Muscle of leg (tissue), 11 donors: ENCODE results near the gene KIF26B. TPM values are rescaled to one million over a fixed set of nuclear protein-coding genes. Genes with fewer than 3 reads are reported as not detected.
"Not testable (repeated sequence)": the region's sequence is repeated elsewhere in the genome, so short reads cannot be mapped to it uniquely, and the experiment has no call there.

Source experiments
- DNase-seq: peaks from one replicate; pipeline ENCODE4 v3.0.0; 2013
- H3K27ac ChIP-seq: one replicate; pipeline ENCODE4 v1.5.1; 2013; ENCODE audit warnings: mild to moderate bottlenecking, low read length, control low read depth
- H3K27me3 ChIP-seq: one replicate; pipeline ENCODE4 v1.6.1; 2013; ENCODE audit warnings: low read length; ENCODE audit not compliant: control insufficient read depth, insufficient read depth
- H3K36me3 ChIP-seq: one replicate; pipeline ENCODE4 v1.6.1; 2013; ENCODE audit warnings: low read length; ENCODE audit not compliant: control insufficient read depth, insufficient read depth
- H3K4me1 ChIP-seq: one replicate; pipeline ENCODE4 v1.6.1; 2013; ENCODE audit warnings: low read length; ENCODE audit not compliant: control insufficient read depth, insufficient read depth
- H3K4me3 ChIP-seq: one replicate; pipeline ENCODE4 v1.5.1; 2013; ENCODE audit warnings: low read length, control low read depth
- H3K9me3 ChIP-seq: replicated peaks from 2 replicates; pipeline ENCODE4 v1.6.1; 2013; ENCODE audit warnings: low read depth, low read length; ENCODE audit not compliant: control insufficient read depth
- WGBS: methylation state at CpG from one replicate; pipeline ENCODE4 v1.1.5; 2013; ENCODE audit warnings: missing lambda C conversion rate; ENCODE audit not compliant: insufficient coverage; 5-methylcytosine and 5-hydroxymethylcytosine counted together
- polyA plus RNA-seq, 8 donors: library from polyadenylated mRNA; unstranded; fragments of 120-200 nt; gene quantifications; one replicate each; pipeline versions ENCODE4 v1.2.1 to v1.2.3, GENCODE V29; 2013; ENCODE audit warnings: inconsistent platforms in 1 of 8, low replicate concordance in 1 of 8; ENCODE audit not compliant: insufficient read length in 8 of 8, insufficient read depth in 1 of 8
- total RNA-seq: library from RNA; stranded (reverse); fragments of 120-200 nt; gene quantifications from one replicate; pipeline ENCODE4 v1.2.4, GENCODE V29; 2013

The KIF26B gene
- total and polyA plus RNA-seq, 9 donors, result 0.89 to 2.4 (median 1.0) TPM

DNA sequence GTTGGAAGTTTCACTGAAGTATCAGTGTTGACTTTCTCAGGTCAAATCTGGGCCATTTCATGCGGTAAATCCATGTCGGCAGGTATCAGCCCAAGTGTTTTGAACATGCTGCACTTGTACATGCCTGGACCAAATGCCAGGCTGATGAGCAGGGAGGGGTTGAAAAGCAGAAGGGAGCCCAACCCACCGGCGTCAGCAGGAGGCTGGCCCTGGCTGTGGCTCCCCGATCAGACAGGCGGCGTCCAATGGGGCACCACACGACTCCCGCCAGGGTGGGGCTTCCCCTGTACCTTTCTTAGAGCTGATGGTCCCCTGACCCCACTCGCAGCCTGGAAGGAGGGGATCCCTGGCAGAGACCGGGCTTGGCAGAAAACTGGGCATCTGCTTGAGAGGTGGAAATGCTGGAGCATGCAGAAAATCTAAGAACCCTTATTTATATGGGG is 540.0 kb downstream of the KIF26B start:
- H3K36me3 ChIP-seq, result no peaks in the 10 kb centered on the region
- 65% methylated on average over 9 of the region's 11 CpGs for WGBS
- H3K4me1 ChIP-seq, result no peaks in the 10 kb centered on the region
- no peak overlapping the region for H3K27ac ChIP-seq
- H3K9me3 ChIP-seq, result no peaks in the 10 kb centered on the region
- no peak for DNase-seq
- peaks cover 4% of the 10 kb centered on the region for H3K27me3 ChIP-seq
- H3K4me3 ChIP-seq, result no peak overlapping the region

- WGBS, result 75% methylated on average over 5 of the region's 8 CpGs
- H3K27ac ChIP-seq, result no peak overlapping the region
- DNase-seq, result no peak
- no peak overlapping the region for H3K4me3 ChIP-seq
- no peaks in the 10 kb centered on the region for H3K9me3 ChIP-seq
- peaks cover 2% of the 10 kb centered on the region for H3K27me3 ChIP-seq
- no peaks in the 10 kb centered on the region for H3K36me3 ChIP-seq
- no peaks in the 10 kb centered on the region for H3K4me1 ChIP-seq
Observed at GRCh38 chr1:245695211-245695610, 540.4 kb downstream of the KIF26B start.

DNA sequence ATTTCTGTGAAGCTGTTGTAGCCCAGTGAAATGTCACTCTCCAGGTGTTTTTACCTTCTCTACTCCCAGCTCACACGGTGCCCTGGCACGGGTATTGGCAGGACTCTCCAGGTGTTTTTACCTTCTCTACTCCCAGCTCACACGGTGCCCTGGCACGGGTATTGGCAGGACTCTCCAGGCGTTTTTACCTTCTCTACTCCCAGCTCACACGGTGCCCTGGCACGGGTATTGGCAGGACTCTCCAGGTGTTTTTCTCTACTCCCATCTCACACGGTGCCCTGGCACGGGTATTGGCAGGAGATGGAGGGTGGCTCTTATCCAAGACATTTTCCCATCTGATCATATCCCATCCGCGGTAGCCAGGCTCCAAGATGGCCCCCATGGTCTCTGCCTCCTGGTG is 540.9 kb downstream of the KIF26B start:
- 80% methylated on average over 1 of the region's 11 CpGs for WGBS

DNA sequence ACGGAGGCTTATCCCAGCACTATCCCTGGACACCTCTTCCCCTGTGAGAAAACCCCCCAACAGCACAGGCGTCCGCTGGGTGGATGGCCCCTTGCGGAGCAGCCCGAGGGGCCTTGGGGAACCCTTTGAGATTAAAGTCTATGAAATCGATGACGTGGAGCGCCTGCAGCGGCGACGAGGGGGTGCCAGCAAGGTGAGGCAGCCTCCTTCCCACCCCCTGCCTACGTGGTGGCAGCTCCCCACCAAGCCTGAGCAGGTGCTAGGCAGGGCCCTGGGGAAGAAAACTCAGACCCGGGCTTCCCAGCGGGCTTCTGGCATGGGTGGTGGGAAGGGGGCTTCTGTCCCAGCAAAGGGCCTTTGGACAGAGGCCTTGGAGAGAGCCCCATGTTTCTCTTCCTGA is 543.3 kb downstream of the KIF26B start:
- H3K9me3 ChIP-seq, result no peaks in the 10 kb centered on the region
- no peak for DNase-seq
- 94% methylated on average over 7 of the region's 14 CpGs for WGBS
- H3K4me3 ChIP-seq, result no peak overlapping the region
- no peak overlapping the region for H3K27ac ChIP-seq
- H3K4me1 ChIP-seq, result no peaks in the 10 kb centered on the region
- no peaks in the 10 kb centered on the region for H3K36me3 ChIP-seq
- no peaks in the 10 kb centered on the region for H3K27me3 ChIP-seq

More for the DNA sequence above, 540.9 kb downstream of the KIF26B start:
- H3K9me3 ChIP-seq, H3K27me3 ChIP-seq, H3K36me3 ChIP-seq, H3K27ac ChIP-seq, DNase-seq, H3K4me3 ChIP-seq, H3K4me1 ChIP-seq: not testable (repeated sequence)

- Histone ChIP-seq H3K4me3 (no peak overlapping the region), H3K27ac (no peak overlapping the region), H3K4me1 (no peaks in the 10 kb centered on the region), H3K27me3 (no peaks in the 10 kb centered on the region), H3K36me3 (no peaks in the 10 kb centered on the region), H3K9me3 (no peaks in the 10 kb centered on the region)
- no peak for DNase-seq
- 73% methylated on average over 11 of the region's 16 CpGs for WGBS
Observed at GRCh38 chr1:245698860-245699259, 544.1 kb downstream of the KIF26B start.

DNA sequence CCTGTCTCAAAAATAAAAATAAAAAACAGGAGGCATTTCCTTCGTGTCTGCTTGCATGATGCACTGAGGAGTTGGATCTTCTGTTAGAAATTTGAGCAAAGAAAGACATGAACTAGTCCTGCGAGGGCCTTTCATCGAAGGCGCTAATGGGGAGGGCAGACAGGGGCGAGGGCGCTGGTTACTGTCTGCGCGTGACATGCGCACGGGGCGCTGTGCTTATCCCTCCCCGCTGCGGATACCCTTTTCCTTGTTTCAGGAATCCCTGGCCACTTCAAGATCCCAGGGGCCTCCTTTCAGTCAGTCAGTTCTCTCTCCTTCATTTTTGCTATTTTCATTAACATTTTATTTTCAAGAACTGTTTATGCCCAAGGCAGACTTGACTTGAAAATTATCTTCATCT is 545.8 kb downstream of the KIF26B start:
- no peak for DNase-seq
- WGBS, result 97% methylated on average over 13 of the region's 13 CpGs
- H3K4me3 ChIP-seq, result no peak overlapping the region
- H3K27me3 ChIP-seq, result no peaks in the 10 kb centered on the region
- no peaks in the 10 kb centered on the region for H3K4me1 ChIP-seq
- no peaks in the 10 kb centered on the region for H3K9me3 ChIP-seq
- no peak overlapping the region for H3K27ac ChIP-seq
- no peaks in the 10 kb centered on the region for H3K36me3 ChIP-seq

GRCh38 chr1:245701631-245702030 is 546.8 kb downstream of the KIF26B start:
- H3K4me1 ChIP-seq, result no peaks in the 10 kb centered on the region
- H3K27me3 ChIP-seq, result no peaks in the 10 kb centered on the region
- no peaks in the 10 kb centered on the region for H3K36me3 ChIP-seq
- no peak overlapping the region for H3K27ac ChIP-seq
- no peaks in the 10 kb centered on the region for H3K9me3 ChIP-seq
- 74% methylated on average over 6 of the region's 7 CpGs for WGBS
- no peak for DNase-seq
- H3K4me3 ChIP-seq, result no peak overlapping the region

DNA sequence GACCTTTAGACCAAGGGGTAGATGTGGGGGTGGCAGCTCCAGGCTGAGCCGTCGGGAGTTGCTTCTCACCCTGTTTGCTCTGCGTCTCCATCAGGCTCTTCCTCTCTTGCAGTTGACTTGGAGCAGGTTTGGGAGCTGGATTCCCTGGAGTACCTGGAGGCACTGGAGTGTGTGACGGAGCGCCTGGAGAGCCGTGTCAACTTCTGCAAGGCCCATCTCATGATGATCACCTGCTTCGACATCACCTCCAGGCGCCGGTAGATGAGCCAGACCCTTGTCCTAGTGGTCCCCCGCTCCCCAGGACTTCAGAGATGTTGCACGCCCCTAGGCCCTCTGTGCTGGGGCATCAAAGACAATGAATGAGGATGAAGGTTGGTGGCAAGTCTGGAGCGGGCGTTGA is 547.6 kb downstream of the KIF26B start:
- 95% methylated on average over 13 of the region's 13 CpGs for WGBS
- Histone ChIP-seq H3K4me1 (no peaks in the 10 kb centered on the region), H3K9me3 (no peaks in the 10 kb centered on the region), H3K27ac (no peak overlapping the region), H3K4me3 (no peak overlapping the region), H3K36me3 (no peaks in the 10 kb centered on the region), H3K27me3 (no peaks in the 10 kb centered on the region)
- DNase-seq, result no peak

GRCh38 chr1:245704341-245704740 is 549.6 kb downstream of the KIF26B start:
- Histone ChIP-seq H3K27ac (no peak overlapping the region), H3K9me3 (no peaks in the 10 kb centered on the region), H3K4me1 (no peaks in the 10 kb centered on the region), H3K4me3 (no peak overlapping the region), H3K36me3 (no peaks in the 10 kb centered on the region), H3K27me3 (no peaks in the 10 kb centered on the region)
- no peak for DNase-seq
- 84% methylated on average over 4 of the region's 6 CpGs for whole genome bisulfite sequencing

DNA sequence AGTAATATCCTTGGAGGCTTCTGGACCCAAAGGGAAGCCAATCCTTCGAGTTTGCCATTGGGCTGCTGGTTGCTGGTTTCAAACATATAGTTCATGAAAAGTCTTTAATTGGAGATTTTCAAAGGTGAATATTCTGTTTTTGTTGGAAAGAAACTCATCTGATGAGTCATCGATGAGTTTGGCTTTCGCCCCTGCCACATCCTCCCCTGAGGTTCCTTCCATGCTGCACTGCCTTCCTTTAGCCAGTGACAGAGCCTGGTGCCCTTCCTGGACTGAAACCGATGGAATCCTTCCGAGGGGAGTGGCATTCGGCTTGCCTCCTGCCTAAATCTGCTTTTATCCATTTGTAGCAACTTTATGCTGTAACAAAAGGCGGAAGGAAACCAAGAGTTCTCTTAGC is 550.0 kb downstream of the KIF26B start:
- DNase-seq, result no peak
- H3K36me3 ChIP-seq, result no peaks in the 10 kb centered on the region
- 71% methylated on average over 3 of the region's 7 CpGs for WGBS
- no peak overlapping the region for H3K27ac ChIP-seq
- no peaks in the 10 kb centered on the region for H3K4me1 ChIP-seq
- no peaks in the 10 kb centered on the region for H3K9me3 ChIP-seq
- no peaks in the 10 kb centered on the region for H3K27me3 ChIP-seq
- H3K4me3 ChIP-seq, result no peak overlapping the region

- WGBS, result 74% methylated on average over 5 of the region's 5 CpGs
- H3K27ac ChIP-seq, result no peak overlapping the region
Observed at GRCh38 chr1:245707941-245708340, 553.2 kb downstream of the KIF26B start.

More at GRCh38 chr1:245707941-245708340, 553.2 kb downstream of the KIF26B start:
- Histone ChIP-seq H3K27me3 (peaks cover 5% of the 10 kb centered on the region), H3K36me3 (no peaks in the 10 kb centered on the region), H3K4me3 (no peak overlapping the region), H3K9me3 (no peaks in the 10 kb centered on the region), H3K4me1 (no peaks in the 10 kb centered on the region)
- no peak for DNase-seq
